Testis (tissue), 2 donors: ENCODE measurements around the gene AFAP1L2.

ENCODE experiments used
- CTCF ChIP-seq, 3 experiments: fragments of 450-650 bp in 2 of 3; fragments of 200-600 bp in 1 of 3; sonication (generic) in 1 of 3; IDR thresholded peaks; one replicate each; pipeline ENCODE4 v1.5.1; 2016 to 2019; ENCODE audit warnings: antibody characterized with exemption in 3 of 3, mild to moderate bottlenecking in 2 of 3, moderate library complexity in 1 of 3
- POLR2A ChIP-seq: fragments of 450-650 bp; IDR thresholded peaks from one replicate; pipeline ENCODE4 v1.6.1; 2017; ENCODE audit warnings: antibody characterized with exemption, mild to moderate bottlenecking, moderate library complexity

GRCh38 chr10:114384181-114384580, 20.1 kb downstream of the AFAP1L2 start:
- TF ChIP-seq CTCF (IDR thresholded peaks at IDR 0.05), result no peak
- TF ChIP-seq POLR2A, result no peak
